ENCODE data around the gene CHRNB2.
"Not testable (repeated sequence)": the region's sequence is repeated elsewhere in the genome, so short reads cannot be mapped to it uniquely, and the experiment has no call there.

CHRNB2 gene, protein sequence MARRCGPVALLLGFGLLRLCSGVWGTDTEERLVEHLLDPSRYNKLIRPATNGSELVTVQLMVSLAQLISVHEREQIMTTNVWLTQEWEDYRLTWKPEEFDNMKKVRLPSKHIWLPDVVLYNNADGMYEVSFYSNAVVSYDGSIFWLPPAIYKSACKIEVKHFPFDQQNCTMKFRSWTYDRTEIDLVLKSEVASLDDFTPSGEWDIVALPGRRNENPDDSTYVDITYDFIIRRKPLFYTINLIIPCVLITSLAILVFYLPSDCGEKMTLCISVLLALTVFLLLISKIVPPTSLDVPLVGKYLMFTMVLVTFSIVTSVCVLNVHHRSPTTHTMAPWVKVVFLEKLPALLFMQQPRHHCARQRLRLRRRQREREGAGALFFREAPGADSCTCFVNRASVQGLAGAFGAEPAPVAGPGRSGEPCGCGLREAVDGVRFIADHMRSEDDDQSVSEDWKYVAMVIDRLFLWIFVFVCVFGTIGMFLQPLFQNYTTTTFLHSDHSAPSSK

DNA sequence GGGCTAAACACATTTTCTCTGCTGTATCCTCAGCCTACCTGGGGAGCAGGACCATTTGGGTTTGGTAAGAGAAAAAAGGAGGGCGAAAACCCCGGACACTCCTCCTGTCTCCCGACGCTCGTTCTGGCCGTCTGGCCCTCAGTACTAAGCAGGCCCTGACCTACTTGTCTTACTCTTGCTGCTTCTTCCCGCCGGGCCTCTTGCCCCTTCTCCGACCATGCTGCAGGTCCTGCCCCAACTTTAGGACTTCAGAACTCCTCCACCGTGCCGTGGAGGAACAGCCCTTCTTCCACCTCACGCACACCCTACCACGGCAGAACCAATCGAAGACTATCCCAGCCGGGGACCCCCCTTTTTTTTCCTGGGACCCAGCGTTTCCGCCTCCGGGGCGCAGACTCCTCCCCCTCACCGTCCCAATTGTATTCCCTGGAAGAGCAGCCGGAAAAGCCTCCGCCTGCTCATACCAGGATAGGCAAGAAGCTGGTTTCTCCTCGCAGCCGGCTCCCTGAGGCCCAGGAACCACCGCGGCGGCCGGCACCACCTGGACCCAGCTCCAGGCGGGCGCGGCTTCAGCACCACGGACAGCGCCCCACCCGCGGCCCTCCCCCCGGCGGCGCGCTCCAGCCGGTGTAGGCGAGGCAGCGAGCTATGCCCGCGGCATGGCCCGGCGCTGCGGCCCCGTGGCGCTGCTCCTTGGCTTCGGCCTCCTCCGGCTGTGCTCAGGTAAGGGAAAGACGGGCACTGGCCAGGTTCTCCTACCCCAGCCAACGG is at the start of gene CHRNB2:
Gene CHRNB2, plus strand, starts transcription at position 393 of the 771 bp plus-strand sequence. Its CDS starts 267 bp downstream, at position 660.
- peak; percentile 45 for DNase-seq

DNA sequence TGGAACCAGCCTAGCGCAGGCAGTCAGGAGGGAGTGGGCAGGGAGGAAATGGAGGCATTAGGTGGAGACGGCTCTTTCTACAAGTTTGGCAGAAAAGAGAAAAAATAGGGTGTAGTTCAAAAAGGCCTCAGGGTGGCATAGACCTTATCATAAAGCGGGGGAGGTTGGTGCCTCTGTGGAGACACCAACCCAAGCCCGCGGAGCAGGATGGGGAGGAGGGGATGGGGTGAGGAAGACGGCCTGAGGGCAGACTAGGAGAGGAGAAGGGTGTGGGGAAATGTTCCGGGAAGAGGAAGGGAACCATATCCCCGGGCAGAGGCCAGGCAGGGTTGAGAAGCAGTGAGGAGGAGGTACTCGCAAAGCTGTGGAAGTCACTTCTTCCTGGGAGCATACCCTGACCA is 48.0 kb upstream of the CHRNB2 start:
- no peak for DNase-seq

DNA sequence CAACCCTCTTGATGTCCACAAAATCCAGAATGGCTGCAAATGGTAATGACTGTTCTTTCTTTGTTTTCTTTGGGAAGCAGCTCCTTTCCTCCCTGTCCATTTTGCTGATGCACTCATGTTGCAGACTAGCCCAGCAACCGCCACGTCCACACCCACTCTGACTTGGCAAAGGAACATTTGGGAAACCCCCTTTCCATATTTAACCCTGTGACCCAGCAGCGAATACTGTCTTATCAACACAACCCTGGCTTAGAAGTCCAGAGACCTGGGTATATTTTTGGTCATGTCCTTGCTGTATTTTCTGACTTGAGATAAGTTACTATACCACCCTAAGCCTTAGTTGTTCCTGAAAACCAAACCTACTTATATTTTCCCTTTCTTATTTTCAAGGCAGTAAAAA is 47.2 kb upstream of the CHRNB2 start:
- no peak for DNase-seq

DNA sequence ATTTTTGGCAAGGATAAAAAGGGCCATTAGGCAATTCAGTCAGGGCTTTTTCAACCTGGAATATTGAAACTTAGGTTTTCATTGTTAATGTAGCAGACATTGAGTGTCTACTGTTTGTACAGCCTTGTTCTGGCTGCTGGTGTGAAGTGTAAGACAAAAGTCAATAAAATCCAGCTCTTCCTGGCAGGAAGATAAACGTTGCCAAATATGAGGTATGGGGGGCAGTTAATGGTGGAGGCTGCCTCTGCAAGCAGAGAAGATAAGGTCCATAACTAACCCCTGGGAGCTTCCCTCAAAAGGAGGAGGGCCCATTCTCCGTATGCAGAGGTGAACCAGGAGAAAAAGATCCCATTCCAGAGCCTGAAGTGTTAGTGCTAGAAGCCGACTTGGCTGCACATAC is 45.9 kb upstream of the CHRNB2 start:
- no peak for DNase-seq

DNA sequence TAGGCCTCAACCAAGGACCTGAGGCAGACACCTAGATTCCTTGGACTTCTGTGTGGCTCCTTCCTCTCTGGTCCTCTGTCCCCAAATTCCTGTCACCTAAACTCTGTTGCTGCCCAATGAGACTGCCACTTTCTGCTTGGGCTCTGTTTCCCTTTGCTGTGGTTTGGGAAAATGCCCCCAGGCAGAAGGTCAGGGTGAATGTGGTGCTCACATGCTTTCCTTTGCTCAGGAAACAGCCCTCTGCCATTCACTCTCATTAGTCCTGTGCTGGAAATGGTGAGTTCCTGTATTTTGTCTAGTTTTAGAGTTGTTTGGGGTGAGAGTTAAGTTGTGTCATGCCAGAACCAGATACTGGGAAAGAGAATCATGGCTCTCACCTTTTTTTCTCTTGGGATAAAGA is 42.7 kb upstream of the CHRNB2 start:
- no peak for DNase-seq

DNA sequence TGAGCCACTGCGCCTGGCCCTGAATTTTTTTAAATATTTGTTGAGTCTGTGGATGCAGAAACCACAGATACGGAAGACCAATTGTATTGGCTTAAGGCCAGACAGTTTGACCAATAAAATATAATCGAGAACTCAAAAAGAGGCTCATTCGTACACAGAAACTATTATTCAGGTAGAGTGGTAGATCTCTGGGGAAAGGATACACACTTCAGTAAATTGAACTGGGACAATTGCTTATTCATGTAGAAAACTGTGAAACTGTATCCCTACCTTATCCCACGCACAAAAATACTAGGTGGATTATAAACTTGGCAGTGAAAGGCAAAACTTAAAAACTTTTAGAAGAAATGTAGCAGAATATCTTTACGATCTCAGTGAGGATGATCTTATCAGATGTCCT is 40.4 kb upstream of the CHRNB2 start:
- DNase-seq, result no peak

DNA sequence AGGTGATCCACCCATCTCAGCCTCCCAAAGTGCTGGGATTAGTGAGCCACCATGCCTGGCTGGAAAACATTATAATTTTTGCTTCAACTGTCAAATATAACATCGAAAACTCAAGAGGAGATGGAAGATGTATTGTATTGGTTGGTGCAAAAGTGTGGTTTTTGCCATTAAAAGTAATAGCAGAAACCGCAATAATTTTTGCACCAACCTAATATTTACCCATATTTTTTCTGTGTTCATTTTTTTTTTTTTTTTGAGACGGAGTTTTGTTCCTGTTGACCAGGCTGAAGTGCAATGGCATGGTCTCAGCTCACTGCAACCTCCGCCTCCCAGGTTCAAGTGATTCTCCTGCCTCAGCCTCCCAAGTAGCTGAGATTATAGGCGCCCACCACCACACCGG is 38.3 kb upstream of the CHRNB2 start:
- DNase-seq, result no peak

DNA sequence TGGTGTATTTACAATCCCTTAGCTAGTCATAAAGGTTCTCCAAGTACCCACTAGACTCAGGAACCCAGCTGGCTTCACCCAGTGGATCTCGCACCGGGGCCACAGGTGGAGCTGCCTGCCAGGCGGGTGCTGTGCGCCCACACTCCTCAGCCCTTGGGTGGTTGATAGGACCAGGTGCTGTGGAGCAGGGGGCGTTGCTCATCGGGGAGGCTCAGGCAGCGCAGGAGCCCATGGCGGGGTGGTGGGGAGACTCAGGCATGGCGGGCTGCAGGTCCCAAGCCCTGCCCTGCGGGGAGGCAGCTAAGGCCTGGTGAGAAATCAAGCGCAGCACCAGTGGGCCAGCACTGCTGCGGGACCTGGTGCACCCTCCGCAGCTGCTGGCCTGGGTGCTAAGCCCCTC is 35.6 kb upstream of the CHRNB2 start:
- not testable (repeated sequence) for DNase-seq

DNA sequence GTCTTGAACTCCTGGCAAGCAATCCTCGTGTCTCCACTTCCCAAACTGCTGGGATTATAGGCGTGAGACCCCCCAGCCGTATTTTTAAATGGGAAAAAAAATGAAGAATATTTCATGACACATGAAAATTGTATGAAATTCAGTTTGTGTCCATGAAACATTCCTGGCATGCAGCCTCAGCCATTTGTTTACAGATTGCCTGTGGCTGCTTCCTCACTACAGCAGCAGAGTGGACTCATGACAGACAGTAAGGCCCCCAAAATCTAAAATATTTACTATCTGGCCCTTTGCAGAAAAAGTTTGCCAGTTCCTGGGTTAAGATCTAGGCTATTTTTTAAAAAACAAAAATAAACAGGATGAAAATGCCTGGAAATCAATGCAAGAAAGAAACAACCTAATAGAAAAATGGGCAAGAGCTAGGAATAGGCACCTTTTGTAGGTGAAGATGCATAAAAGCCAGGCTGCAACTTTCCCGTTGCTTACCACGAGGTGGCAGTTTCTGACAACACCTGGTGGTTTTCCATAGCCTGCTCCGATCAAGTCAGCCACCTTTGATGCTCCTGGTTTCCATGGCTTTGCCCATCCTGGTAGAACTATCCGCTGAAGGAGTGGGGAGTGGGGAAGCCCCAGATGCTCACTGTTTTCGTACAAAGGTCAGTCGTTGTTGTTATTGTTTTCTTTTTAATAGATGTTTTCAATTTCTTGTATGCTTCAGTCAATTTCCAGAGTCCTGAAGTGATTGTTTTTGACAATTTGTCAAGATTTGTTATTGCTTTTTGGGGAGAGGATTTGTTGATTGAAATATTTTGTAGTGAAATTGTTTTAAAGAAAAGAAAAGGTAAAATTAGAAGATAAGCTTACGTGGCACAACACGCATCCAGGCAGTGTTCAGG is 33.4 kb upstream of the CHRNB2 start:
- DNase-seq, result no peak

DNA sequence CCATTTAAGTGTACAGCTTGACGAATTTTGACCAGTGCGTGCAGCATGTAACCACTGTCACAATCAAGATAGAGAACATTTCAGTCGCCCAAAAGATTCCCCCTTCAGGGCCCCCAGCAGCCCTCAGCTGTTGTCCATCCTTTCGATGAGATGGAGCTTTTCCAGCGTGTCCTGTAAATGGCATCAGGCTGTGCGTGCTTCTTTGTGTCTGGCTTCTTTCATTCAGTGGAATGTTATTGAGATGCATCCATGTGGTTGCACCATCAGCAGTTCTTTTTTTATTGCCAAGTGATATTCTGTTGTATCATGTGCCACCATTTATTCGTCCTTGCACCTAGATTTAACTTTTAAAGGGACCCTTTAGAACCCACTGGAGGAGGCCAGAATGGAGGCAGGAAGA is 31.0 kb upstream of the CHRNB2 start:
- no peak for DNase-seq

DNA sequence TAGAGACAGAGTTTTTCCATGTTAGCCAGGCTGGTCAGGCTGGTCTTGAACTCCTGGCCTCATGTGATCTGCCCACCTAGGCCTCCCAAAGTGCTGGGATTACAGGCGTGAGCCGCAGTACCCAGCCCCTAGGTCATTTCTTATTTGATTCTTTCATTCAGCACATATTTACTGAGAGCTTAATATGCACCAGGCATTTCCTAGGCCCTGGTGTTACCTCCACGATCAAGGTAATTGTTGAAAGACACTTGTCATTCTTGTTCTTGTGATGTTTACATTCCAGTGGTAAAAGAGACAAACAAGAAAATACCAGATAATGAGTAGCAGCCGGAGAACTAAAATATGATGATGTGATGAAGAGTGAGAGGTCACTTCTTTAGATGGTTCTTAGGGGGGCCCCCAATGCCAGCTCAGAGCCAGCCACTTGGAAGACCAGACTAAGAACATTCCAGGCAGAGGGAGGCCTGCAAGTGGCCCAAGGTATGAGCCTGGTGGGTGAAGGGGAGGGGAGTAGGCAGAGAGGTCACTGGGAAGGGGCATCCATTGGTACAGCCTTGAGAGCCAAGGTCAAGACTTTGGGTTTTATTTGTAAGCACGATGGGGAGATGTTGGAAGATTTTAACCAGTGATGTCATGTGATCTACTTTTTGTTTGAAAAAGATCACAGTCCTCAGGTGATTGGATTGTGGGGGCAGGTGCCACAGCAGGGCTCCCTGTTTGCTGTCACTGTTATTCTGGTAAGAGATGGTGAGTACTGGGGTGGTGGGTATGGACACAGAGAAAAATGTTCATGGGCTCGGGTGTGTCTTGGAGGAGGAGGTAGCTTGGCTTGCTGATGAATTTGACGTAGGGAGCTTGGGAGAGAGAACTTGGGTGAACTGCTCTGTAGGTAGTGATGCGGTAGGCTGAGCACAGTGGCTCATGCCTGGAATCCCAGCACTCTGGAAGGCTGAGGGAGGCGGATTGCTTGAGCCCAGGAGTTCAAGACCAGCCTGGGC is 27.8 kb upstream of the CHRNB2 start:
- no peak for DNase-seq

DNA sequence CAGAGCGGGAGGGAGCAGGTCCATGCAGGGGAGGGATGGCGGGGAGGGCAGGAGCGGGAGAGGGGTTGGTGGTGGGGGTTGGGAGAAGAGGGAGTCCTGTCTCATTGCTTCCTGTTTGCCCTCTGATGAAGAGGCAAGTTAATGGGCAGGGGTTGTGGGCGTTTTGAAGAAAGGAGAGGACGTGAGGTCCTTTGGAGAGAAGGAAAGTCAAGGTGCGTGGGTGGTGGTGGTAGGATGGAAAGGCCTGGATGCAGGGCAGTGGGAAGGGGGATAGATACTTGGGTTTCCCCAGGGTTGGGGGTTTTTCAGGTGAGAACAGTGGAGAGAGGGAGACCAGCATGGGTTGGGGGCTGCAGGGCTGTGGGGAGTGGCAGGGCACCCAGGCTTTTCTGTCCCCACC is 26.3 kb upstream of the CHRNB2 start:
- no peak for DNase-seq

DNA sequence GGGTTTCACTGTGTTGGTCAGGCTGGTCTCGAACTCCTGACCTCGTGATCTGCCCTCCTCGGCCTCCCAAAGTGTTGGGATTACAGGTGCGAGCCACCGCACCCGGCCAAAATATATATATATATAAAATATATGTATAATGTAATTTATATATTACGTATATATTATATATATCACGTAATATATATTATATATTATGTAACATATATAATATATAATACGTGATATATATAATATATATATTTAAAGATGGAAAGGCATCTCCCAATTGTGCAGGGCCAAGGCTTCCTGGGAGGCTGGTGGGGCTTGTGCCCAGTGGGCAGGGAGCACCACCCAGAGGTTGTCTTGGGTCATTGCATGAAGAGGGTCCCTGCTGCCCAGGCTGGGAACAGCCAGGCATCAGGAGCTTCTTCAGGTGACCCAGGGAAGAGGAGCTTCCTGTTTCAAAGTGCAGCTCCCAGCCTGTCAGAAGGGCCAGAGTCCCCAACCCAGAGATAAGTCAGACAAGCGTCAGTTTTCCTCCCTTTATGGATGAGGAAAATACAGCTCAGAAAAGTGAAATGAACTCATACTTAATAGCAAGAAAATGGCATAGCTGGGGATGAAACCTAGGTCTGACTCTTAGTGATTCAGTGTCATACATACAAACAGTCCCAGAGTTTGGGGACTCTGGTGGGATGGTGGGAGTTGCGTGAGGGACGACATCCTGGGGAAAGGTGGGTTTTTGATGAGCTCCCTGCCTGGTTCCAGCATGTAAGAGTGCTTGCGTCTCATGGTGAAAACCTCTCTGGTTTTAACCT is 21.1 kb upstream of the CHRNB2 start:
- peak; percentile 21 for DNase-seq

DNA sequence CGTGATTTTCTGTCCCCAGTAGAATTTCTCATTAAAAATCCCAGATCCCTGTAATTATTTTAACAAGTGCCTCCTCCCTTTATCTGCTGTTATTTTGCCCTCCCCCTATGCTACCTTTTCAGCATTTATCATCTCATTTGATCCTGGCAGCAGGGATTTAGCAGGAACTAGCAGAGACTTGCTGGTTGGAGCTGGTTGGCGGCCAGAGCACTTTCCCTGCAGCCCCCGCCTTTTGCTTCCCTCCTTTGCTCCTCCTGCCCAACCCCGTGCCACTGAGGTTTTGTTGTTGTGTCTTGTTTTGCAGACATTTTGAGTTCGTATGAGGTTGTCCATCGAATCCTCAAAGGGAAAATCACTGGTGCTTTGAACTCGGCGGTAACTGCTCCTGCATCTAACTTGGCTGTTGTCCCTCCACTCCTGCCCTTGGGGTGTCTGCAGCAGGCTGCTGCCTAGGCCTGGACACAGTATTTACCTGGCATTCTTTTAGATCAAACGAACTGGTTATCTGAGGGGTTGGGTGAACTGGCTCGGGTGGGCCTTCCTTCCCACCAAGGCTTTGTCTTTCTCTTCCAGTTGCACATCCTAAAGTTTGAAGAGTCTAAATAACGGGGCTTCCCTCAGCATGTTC is 20.4 kb upstream of the CHRNB2 start:
- no peak for DNase-seq

DNA sequence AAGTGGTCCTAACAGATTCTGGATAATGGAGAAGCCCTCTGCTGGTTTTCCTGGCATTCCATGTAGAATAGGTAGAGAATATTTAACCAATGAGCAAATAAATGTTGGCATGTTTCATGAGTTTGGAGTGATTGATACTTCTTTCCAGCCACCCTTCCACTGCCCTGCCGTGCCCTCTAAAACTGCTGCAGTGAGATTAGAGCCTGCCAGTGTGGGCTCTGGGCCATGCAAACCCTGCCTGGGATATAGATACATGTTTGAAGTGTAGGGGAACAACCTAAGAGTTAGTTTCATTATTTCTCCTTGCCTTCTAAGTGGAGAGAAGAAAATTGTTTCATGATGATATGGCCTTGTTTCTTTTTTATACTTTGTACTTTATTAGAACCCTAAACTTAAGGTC is 19.6 kb upstream of the CHRNB2 start:
- DNase-seq, result no peak

DNA sequence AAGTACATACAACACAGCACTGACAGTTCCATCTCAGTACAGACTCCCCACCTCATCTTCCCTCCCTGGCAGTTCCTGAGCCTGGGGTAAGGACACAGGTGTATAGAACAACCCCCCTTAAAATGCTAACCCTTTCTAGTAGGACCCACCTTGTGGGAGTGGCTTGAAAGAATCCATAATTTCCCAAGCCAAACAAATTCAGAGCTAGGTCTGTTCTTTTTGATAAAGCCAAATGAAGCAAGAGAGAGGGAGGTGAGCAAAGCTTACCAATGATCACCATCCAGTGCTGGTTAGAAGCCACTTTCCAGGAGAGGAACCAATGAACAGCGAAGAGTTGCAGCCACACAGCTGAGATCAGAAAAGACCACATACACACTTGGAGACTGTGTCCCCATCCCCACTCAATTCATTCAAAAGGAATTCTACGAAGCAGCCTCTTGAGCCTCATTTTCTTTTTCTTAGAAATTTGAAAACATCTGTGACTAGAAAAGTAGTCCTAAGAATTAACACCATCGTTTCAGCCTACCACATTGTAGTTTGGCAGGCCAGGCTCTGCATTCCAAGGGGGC is 18.3 kb upstream of the CHRNB2 start:
- no peak for DNase-seq

DNA sequence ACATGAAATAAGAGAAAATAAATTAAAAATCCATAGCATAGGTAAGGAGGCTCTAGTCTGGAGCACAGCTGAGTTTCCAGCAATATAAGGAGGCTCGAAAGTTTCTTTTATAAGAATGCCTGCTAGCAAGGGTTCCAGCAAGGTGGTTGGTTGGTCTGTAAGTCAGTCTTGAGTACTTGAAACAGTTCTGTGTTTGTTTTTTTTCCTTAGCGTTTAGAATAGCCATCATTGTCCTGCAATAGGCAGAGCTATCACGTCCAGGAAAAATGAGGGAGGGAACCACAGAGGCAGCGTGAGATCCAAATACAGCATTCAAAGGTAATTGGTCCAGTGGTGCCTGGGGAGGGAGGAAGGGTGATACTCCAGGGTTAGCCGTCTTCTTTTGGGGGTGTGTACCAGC is 17.5 kb upstream of the CHRNB2 start:
- DNase-seq, result no peak

DNA sequence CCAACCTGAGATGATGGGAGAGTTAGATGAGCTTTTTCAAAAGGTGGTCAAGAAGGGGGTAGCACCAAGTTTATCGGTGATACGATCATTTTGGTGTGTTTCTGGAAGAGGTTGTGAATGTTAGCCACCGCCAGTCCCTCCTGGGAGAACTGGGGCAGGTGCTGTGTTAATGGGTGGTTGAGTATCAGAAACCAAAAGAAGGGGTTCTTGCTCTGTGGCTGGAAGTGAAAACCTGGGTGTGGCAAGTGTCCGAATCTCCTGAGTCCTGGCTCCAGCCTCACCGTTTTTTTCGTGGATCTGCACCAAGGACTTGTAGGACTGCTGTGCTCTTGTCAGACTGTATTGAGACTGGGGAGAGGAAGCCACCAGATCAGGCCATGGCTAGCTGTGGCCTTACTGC is 16.9 kb upstream of the CHRNB2 start:
- DNase-seq, result no peak

DNA sequence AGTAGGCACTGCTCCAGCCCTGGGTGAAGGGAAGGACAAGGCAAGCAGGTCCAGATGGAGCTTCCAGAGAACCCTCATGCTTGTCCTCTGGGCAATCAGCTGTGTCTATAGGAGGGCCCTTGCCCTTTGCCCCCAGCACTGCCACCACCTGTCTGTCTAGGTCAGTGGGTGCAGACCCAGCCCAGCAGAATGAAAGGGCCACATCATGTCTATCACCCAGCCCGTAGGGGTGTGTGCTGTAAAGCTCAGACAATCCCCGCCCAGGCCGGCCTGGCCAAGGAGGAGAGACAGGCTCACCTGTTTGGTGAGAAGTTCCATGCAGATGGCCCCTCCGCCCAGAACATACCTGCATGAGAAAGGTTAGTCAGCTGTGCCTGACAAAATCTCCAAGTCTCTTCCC is 16.1 kb upstream of the CHRNB2 start:
- no peak for DNase-seq

DNA sequence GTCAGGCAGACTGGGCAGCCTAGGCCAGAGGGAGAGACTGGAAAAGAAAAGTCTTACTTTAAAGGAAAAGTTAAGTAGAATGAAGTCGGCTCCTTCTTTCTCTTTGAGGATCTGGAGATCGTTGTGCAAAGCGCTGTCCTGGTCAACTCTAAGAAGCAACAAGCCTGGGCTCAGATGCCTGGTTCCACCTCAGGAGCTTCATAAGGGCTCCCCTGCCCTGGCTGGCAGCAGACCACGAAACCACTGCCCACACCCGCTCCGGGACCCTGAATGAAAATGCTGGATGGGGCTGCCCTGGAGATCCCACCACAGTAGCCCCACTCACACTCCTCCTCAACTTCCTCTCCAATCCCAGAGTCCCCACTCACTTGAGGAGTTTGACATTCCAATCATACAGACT is 15.5 kb upstream of the CHRNB2 start:
- DNase-seq, result no peak

Measured in activated T-cell treated with anti-CD3 and anti-CD28 coated beads for 4 hours (primary cell).